ENCODE data around the gene EDRF1.
"Not testable (repeated sequence)": the region's sequence is repeated elsewhere in the genome, so short reads cannot be mapped to it uniquely, and the experiment has no call there.

The EDRF1 gene

GRCh38 chr10:125719173-125720001, at the start of gene EDRF1:
TSS of gene EDRF1 (plus strand) at chr10:125719709. CDS start at chr10:125719808, 99 bp downstream.
- peak; percentile 99 for DNase-seq

DNA sequence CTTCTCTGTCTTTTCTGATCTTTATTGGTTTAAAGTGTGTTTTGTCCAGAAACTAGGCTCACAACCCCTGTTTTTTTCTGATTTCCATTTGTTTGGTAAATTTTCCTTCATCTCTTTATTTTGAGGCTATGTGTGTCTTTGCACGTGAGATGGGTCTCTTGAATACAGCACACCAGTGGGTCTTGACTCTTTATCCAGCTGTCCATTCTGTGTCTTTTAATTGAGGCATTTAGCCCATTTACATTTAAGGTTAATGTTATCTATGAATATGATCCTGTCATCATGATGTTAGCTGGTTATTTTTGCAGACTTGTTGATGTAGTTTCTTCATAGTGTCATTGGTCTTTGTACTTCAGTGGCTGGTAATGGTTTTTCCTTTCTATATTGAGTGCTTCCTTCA, 46.6 kb upstream of the EDRF1 start:
- no peak for DNase-seq

GRCh38 chr10:125679436-125679835, 40.1 kb upstream of the EDRF1 start:
- DNase-seq = no peak

DNA sequence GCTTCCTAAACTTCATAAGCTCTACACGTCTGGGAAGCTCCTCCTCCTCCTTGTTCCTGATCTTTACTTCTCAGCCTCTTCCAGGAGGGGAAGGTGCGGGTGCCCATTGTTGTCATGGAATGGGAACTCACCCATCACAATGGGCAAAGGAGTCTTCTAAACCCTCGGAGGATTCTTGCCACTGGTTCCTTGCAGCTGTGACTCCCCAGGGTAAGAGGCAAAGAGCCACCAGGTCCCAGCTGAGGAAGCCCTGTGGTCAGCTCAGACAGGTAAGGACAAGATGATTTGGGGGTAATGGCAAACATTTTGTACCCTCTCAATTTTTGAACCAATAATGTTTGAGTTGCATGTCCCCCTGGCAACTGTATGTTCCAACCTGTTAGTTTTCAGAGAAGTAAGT, 36.4 kb upstream of the EDRF1 start, which contains the start of gene TEX36:
Gene TEX36 (minus strand): TSS at position 101 of the 400 bp plus-strand sequence. CDS start 174 bp downstream, outside the sequence.
- DNase-seq = no peak

- no peak for DNase-seq
Observed at GRCh38 chr10:125683821-125684220, 35.7 kb upstream of the EDRF1 start.

GRCh38 chr10:125684581-125684980, 34.9 kb upstream of the EDRF1 start:
- no peak for DNase-seq

- no peak for DNase-seq
Observed at GRCh38 chr10:125687507-125688185, 31.9 kb upstream of the EDRF1 start.

- DNase-seq = no peak
Observed at GRCh38 chr10:125689955-125690569, 29.4 kb upstream of the EDRF1 start.

DNA sequence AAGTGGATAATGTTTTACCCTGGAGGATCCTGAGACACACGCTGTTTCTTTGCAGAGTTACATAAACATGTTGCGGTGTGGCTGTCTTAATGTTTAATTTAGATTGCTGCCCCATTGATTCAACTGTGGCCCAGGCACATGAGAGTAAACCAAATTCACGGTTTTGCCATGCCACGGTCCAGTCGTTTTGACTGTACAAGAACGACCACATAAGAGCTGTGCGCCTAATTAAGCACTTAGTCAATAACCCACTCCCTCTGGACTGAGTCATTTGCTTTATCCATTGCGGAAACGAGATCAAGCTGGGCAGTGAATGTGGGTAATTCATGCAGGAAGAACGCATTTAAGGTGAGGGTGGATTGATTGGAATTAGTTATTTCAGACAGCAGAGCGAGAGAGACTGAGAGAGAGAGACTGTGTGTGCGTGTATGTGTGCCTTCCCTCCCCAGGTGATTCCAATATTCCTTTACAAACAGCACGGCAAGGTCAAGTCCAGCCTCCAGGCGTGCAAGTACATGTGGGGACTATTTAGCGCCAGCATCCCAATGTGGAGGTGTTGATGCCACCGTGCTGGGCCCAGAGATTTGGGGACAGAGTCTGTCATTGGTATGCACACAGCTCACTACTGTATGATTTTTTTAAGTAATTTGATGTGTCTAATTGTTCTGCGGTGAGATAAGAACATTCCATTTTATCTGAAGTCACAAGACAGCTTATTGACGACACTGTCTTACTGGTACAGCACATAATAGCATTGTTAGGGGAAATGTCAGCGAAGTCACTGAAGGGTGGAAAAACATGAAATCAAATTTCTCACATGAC, 28.1 kb upstream of the EDRF1 start:
- peak; percentile 74 for DNase-seq

DNA sequence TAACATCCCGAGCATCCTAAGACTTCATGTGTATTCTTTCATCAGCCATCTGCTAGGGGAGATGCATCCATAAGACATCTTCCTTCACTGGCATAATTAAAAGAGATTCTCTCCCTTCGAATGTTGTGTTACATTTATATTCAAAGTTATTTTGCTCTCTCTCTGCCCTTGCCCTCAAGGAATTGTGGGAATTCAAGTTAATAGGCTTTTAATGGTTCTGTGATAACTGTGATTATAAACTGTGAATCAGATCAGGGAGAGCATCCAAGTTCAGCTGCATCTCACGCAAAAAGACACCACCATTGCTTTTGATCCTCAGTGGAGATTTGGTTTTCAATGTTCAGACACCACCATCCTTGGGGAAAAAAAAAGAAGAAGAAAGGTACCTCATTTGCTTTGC, 27.3 kb upstream of the EDRF1 start:
- DNase-seq = peak; percentile 68

DNA sequence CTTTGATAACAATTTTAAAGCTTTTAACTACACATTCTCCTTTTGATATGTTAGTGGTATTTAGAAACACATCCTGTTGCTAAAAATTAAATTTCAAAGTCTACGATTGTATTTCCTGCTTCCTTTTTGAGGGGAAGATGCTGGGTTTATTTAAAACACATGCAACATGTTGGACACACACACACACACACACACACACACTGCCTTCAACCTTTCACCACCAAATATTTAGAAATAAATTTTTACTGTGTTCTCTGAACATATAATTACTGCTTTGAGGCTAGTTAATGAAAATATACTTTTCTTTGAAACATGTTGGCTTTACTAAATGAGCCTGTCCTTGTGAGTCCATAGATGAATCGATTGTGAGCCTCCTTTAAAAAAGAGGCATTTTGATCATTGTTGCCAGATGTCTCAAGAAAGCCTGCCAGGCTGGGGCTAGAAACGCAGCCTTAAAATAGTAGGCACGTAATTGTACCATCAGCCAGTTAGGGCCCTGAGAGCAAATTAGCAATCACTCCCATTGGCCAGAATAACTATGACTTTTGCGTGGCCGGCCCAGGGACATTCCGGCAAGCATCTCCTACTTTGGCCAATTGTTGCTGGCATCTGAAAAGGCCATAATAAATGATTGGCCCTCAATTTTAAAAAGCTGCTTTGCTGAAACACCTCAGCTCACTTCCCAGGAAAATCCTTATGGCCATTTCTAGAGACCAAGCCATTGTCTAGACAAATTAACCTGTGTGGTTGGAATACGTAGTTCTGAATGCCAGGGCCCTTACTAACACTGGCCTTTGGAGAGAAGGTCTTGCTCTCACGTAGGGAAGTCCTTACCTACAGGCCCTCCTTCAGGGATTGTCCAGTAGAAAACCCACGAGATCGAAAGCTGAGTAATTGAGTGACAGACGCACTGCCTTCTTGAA, 26.6 kb upstream of the EDRF1 start:
- DNase-seq = peak; percentile 70

DNA sequence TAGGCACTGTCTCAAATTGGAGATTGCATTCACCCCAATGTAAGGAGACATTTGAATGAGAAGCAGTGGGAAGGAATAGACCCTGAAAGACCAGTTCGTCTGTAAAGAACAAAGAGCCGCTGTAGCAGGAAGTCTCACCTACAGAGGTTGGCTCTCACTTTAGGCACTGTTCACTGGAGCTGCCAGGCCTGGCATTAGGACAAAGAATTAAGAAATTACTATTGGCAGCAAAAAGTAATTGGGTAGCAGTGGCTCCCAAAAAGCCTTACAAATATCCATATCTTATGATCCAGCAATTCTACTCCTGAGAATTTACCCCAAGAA, 26.0 kb upstream of the EDRF1 start:
- DNase-seq = no peak

GRCh38 chr10:125694883-125695282, 24.6 kb upstream of the EDRF1 start:
- peak; percentile 97 for DNase-seq

DNA sequence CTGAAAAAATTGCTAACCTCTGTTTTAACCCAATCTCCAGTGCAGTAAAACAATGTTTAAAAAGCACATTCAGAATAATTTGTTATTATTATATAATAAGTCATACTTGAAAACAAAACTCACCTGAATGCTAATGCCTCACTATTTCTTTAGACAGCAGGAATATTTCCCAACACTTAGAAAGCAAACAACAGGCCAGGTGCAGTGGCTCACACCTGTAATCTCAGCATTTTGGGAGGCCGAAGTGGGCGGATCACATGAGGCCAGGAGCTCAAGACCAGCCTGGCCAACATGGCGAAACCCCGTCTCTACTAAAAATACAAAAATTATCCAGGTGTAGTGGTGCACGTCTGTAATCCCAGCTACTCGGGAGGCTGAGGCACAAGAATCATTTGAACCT, 22.6 kb upstream of the EDRF1 start:
- not testable (repeated sequence) for DNase-seq

DNA sequence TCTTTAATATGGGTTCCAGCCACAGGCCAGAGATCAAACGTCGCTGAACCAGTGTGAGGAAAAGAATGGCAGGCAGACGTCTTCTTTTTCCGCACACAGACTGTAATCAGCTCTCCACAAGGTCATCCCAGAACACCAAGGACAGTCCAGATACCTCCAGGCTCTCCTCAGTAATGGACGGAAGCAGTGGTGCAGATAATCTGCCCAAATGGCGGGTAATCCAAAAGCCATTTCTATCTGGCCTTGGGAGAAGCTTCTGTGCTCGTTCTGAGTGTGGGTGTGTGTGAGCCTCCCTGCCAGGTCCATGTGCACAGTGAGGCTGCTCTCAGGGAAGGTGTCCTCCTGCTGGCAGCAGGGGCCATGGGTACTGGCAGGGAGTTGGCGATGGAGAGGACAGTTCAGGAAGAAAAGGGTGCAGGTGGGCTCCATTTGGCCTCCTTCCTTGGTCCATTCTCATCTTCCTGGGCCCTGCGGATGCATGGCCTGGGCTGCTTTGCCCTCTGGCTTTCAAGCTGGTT, 21.0 kb upstream of the EDRF1 start:
- no peak for DNase-seq

GRCh38 chr10:125699562-125700143, 19.9 kb upstream of the EDRF1 start:
- no peak for DNase-seq

DNA sequence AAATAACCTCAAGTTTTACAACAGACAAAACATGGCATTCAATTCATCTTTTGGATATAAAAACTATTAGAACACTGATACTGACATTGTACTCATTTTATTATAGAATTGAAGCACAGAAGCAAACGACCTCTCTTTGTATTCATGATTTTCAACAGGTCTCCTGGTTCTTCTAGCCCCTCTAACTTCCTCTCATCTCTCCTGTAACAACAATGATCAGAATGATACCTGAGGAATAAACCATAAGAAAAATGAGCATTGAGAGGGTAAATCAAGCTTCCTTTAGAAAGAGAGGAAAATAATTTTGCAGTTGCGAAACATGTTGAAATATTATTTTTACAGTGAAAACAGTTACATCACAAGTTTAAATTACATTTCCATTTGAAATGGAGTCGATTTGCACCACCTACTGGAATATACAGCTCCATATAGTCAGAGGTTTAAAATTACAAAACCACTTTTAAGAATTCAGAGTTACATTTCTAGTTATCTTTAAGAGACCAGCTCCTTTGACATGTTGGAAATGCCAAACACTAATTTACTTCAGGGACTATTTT, 19.1 kb upstream of the EDRF1 start:
- DNase-seq = peak; percentile 51

GRCh38 chr10:125707541-125708468, 11.7 kb upstream of the EDRF1 start:
- no peak for DNase-seq

GRCh38 chr10:125708971-125709503, 10.5 kb upstream of the EDRF1 start:
- DNase-seq = no peak
